HL-60 (cell line): ENCODE data around the gene GHITM.

Experiments
- POLR2AphosphoS5 ChIP-seq: IDR thresholded peaks from 2 replicates; pipeline ENCODE4 v1.6.1; 2012; ENCODE audit warnings: low read depth
- TF ChIP-seq, protein P1 (sequence below): IDR thresholded peaks from one replicate; pipeline ENCODE4 v1.5.1; 2011; ENCODE audit warnings: low read length, control low read depth, inconsistent platforms; ENCODE audit not compliant: insufficient read depth

GRCh38 chr10:84201244-84201606 lies 61.9 kb downstream of the GHITM start:
- no peak for TF ChIP-seq POLR2AphosphoS5
- TF ChIP-seq, protein P1, sequence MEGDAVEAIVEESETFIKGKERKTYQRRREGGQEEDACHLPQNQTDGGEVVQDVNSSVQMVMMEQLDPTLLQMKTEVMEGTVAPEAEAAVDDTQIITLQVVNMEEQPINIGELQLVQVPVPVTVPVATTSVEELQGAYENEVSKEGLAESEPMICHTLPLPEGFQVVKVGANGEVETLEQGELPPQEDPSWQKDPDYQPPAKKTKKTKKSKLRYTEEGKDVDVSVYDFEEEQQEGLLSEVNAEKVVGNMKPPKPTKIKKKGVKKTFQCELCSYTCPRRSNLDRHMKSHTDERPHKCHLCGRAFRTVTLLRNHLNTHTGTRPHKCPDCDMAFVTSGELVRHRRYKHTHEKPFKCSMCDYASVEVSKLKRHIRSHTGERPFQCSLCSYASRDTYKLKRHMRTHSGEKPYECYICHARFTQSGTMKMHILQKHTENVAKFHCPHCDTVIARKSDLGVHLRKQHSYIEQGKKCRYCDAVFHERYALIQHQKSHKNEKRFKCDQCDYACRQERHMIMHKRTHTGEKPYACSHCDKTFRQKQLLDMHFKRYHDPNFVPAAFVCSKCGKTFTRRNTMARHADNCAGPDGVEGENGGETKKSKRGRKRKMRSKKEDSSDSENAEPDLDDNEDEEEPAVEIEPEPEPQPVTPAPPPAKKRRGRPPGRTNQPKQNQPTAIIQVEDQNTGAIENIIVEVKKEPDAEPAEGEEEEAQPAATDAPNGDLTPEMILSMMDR, result no peak
